M059J (cell line): ENCODE measurements around the gene KCNJ6. TPM values are rescaled to one million over a fixed set of nuclear protein-coding genes. Genes with fewer than 3 reads are reported as not detected.

Experiments used
- DNase-seq: peaks from one replicate; pipeline ENCODE4 v3.0.0-alpha.2; 2012; ENCODE audit warnings: low read depth
- total RNA-seq: library from RNA; depleted of rRNA; stranded (reverse); fragments of >200 nt; shearing (Covaris generic); gene quantifications from 2 replicates; pipeline ENCODE4 v1.2.3, GENCODE V29; 2014

Gene KCNJ6
- total RNA-seq, 1 experiment from 2014 or later = 0.15 TPM

DNA sequence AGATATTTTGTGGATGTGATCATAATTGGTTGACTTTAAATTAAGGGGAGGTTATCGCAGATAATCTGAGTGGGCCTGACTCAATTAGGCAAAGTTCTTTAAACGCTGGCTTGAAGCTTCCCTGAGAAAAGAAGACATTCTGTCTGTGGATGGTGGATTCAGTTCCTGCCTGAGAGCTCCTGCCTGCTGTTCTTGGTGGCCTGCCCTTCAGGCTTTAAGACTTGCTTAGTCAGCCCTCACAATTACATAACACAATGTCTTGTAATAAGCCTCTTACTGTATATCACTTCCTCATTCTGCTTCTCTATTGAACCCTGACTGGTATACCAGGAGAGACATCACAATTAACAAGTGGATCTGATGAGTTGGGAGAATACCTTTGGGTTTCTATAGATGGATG, 50.2 kb downstream of the KCNJ6 start:
- DNase-seq = peak; percentile 28

DNA sequence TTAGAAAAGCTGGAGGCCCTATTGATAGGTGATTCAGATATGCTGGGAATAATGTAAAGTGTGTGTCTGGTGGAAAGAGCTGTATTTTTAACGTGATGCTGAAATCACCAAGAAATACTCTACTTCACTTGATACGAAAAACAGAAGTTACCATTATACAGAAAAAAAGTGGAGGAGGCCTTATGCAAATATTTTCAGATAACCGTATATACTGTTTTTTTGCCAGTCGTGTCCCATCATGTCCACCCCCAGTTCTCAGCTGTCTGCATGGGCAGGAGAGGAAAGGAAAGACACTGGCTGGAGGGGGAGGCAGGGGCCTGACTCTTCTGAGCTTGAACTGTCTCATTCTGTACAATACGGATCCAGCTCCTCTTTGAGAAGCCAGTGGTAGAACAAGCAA, 51.1 kb downstream of the KCNJ6 start:
- no peak for DNase-seq

GRCh38 chr21:37863842-37864241, 52.4 kb downstream of the KCNJ6 start:
- DNase-seq = peak; percentile 66

DNA sequence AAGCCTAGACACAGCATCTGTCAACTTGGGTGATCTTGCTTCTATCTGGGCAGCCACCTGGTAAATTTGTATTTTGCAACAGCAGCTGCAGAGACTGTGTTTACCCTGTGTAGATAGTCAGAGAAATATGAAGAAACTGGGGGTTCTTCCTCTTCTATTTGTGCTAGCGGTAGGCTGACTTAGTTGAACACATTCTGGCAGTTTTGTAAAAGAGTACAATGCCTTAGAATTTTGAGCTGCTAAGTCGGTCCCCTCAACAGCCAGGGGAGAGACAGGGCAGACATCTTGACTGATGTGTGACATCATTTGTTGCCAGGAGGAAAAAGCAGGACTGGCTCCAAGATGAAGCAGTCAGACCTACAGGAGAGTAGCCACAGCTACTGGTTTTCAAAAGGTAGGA, 53.7 kb downstream of the KCNJ6 start:
- DNase-seq = peak; percentile 63

- DNase-seq = no peak
Observed at GRCh38 chr21:37861561-37861960, 54.7 kb downstream of the KCNJ6 start.

- no peak for DNase-seq
Observed at GRCh38 chr21:37860416-37860815, 55.8 kb downstream of the KCNJ6 start.

GRCh38 chr21:37855647-37856625, 60.3 kb downstream of the KCNJ6 start:
- DNase-seq = peak; percentile 93

DNA sequence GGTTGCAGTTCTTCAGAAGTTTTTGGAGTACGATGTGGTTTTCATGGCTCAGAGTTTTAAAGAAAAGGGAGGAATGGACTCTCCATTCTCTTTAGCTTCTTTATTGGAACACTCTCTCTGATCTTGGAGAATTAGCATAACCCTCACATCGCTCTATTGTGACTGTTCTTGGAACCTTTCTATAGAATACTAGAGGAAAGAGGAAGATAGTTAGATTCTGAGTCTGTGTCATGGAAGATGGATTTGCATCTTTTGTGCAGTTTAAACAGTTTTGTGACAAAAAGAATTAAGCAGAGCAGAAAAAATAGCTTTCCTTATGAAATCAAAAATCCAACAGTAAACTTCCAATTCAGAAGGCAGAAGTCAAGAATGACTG, 61.0 kb downstream of the KCNJ6 start:
- DNase-seq = no peak

GRCh38 chr21:37849506-37850102, 66.7 kb downstream of the KCNJ6 start:
- peak; percentile 93 for DNase-seq

DNA sequence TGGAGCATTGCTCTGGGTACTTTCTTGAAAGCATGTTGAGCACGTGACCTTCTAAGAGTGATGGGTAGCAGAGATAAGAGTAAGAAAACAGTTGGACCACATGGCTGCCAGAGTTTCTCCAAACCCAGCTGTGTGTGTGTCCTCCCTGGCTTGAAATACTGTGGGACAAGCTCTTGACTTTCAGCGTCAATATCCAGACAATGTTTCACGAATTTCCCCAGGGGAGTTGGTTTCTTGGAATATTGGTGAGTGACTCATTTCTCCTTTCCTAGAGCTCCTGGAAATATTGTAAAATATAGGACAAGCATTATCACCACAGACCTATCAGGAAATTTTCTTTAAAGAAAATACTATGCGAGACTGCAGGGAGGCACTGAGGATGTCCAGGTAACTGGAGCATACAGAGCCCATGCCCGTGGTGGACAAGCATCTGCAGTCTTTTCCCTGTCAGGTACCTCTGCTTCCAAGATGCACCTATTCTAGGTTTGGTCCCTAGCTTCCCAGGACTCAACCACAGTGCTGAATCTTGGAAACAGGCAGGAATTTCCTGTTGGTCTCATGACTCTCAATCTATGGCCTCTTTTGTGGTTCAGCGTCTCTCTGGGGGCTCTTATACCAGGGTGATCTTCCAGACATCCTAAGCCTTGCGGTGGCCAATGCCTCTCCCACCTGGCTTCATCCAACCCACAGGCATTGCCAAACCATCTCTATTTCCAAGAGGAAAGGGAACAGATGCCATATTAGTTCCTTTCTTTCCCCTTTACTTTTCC, 67.4 kb downstream of the KCNJ6 start:
- peak; percentile 72 for DNase-seq

- DNase-seq = no peak
Observed at GRCh38 chr21:37845535-37845934, 70.7 kb downstream of the KCNJ6 start.

- DNase-seq = no peak
Observed at GRCh38 chr21:37843191-37843590, 73.1 kb downstream of the KCNJ6 start.

- no peak for DNase-seq
Observed at GRCh38 chr21:37842163-37842919, 73.9 kb downstream of the KCNJ6 start.

DNA sequence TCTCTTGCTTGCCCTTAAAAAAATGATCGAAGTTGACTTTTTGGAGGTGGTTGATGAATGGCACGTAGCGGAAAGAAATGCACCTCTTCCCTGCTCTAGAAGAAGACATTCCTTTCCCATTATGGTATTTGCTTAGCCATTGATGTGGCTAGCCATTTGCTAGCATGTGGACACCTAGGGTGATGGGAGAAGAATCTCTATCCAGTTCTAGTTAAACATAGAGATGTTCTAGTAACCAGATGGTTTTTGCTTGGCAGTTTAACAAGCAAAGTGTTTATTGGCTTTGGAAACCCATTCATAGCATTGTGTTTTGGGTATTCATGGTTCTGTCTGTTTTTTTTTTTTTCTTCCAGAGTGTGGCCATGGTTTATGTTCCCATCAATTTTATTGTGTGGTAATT, 78.9 kb downstream of the KCNJ6 start:
- DNase-seq = peak; percentile 19

DNA sequence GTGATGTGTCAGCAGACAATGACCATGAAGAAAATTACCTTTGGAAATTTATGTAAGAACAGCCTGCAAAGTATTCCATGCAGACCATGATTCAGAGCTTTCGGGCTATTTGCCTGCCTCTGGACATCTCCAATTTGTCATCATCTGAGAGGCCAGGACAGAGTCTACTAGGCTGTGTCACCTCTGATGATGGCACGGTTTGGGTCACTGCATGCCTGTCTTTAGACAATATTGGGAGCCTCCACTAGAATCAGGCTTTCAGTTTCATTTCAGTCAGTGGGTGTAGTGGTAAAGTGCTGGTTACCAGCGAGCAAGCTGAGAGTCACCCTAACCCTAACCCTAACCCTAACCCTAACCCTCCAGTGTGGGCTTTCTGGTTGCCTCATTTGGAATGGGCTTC, 80.8 kb downstream of the KCNJ6 start:
- peak; percentile 42 for DNase-seq

GRCh38 chr21:37833301-37833700, 83.0 kb downstream of the KCNJ6 start:
- no peak for DNase-seq

- peak; percentile 93 for DNase-seq
Observed at GRCh38 chr21:37829447-37829846, 86.8 kb downstream of the KCNJ6 start.

GRCh38 chr21:37828991-37829390, 87.3 kb downstream of the KCNJ6 start:
- peak; percentile 86 for DNase-seq

DNA sequence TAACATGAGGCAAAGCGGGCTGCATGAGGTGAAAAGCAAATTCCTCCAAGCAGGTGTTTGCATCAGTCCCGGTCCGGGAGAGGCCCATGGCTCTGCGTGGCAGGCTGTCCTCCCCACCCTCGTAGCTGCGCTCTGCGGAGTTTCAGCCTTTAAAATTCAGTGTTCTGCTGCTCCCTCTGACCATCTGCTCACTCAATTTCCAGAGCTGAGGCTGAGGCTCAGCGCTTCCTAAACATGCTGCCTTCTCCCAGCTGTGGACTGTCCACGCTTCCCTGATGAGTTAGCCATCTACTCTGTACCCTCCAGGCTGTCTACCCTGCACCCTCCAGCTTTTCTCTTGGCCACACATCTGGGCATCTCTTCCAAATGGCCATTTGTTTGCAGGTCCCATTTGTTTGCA, 87.7 kb downstream of the KCNJ6 start:
- peak; percentile 18 for DNase-seq

DNA sequence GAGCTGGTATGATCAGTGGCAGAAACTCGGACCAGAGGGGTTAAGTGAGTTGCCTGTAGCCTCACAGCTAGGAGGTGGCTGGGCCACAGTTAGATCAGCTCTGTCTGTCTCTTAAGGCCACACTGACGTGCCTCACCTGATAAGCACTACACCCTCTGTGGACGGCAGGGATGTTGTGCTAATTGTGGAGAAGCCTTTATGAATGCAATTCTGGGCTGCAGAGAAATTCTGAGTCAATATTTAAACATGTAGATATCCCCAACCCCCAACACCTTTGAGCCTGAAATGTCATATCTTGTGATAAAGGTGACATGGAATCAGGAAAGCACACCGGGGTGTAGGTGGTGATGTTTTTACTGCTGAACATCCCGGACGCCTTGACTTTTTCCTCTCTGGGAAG, 88.3 kb downstream of the KCNJ6 start:
- peak; percentile 14 for DNase-seq

GRCh38 chr21:37821786-37822450, 94.3 kb downstream of the KCNJ6 start:
- DNase-seq = peak; percentile 22
